IPS-18c (cell line): ENCODE measurements around the gene POGZ.
"Not testable (repeated sequence)": the region's sequence is repeated elsewhere in the genome, so short reads cannot be mapped to it uniquely, and the experiment has no call there.

ENCODE experiments used
- H3K4me3 ChIP-seq: 2 replicates; pipeline ENCODE4 v1.7.0; 2013; ENCODE audit warnings: low read depth, mild to moderate bottlenecking, low read length, moderate library complexity; ENCODE audit not compliant: insufficient read depth
- H3K9me3 ChIP-seq: one replicate; pipeline ENCODE4 v1.6.1; 2013; ENCODE audit warnings: mild to moderate bottlenecking, low read length, moderate library complexity; ENCODE audit not compliant: control insufficient read depth, insufficient read depth

Gene POGZ

DNA sequence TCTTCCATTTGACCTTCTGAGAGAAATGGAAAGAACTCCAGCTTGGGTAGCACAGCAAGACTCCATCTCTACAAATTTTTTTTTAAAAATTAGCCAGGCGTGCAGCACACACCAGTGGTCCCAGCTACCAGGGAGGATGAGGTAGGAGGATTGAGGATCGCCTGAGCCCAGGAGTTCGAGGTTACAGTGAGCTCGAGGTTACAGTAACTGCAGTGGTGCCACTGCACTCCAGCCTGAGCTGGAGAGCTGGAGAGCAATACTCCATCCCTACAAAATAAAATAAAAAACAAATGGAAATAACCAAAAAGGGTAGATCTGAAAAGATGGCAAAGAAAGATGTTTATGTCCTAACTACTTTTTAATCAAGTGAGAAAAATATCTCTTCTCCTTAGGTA lies 14.5 kb downstream of the POGZ start:
- Histone ChIP-seq H3K4me3 (no peak overlapping the region), H3K9me3 (no peaks in the 10 kb centered on the region)

DNA sequence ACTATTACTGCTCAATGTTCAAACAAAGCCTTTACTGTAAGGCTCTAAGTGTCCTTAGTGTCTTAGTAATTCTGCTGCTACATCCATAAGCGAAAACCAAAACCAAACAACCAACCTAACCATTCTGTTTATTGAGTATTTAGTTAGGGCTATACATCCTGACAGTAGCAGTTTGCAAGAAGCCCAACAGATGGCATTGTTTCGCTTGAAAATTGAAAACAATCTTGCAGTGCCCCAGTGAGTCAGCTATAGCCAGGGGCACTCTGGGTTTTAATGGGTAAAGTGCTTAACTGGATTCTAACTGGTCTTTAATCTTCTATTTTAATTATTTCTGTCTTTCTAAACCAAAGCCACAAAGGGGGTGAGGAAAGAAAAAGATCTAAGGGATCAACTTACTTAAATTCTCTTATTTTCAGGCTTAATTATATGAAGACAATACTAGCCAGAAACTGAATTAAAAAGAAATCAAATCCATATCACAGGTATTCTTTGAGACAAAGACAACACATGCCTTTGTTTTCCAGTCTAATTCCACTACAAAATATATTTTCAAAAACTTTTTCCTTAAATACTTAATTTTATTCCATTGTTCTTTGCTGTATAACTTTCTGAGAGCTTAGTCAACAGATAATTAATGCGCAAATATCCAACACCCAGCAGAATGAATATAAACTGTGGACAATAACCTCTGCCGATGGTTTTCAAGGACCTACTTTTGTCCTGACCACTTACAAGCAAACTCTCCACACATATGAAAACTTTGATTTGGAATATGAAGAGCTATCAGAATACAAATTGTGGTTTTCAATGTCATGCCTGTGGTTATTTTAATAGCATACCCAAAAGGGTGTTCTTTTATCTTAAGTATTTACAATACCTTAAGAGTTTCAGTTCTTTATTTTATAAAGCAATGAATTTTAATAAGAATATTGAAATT lies 15.2 kb downstream of the POGZ start:
- no peaks in the 10 kb centered on the region for H3K9me3 ChIP-seq
- H3K4me3 ChIP-seq, result no peak overlapping the region

DNA sequence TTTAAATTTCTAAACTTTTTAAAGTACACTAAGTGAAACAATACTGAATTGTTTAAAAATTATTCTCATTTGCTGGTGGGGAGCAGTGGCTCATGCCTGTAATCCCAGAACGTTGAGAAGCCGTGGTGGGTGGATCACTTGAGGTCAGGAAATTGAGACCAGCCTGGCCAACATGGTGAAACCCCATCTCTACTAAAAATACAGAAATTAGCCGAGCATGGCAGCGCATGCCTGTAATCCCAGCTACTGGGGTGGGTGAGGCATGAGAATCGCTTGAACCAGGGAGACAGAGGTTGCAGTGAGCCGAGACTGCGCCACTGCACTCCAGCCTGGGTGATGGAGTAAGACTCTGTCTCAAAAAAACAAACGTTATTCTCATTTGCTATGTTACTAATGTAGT lies 21.9 kb downstream of the POGZ start:
- H3K4me3 ChIP-seq, H3K9me3 ChIP-seq: not testable (repeated sequence)

DNA sequence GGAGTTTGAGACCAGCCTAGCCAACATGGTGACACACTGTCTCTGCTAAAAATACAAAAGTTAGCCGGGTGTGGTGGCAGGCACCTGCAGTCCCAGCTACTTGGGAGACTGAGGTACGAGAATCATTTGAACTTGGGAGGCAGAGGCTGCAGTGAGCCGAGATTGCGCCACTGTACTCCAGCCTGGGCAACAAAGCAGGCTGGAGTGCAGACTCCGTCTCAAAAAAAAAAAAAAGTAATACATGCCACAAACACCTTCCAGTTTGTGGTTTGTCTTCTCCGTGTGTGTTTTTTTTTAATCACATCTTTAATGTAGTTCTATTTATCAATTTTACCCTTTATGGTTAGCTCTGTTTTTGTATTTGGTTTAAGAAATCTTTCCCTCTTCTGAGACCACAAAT lies 22.3 kb downstream of the POGZ start:
- no peaks in the 10 kb centered on the region for H3K9me3 ChIP-seq
- no peak overlapping the region for H3K4me3 ChIP-seq

DNA sequence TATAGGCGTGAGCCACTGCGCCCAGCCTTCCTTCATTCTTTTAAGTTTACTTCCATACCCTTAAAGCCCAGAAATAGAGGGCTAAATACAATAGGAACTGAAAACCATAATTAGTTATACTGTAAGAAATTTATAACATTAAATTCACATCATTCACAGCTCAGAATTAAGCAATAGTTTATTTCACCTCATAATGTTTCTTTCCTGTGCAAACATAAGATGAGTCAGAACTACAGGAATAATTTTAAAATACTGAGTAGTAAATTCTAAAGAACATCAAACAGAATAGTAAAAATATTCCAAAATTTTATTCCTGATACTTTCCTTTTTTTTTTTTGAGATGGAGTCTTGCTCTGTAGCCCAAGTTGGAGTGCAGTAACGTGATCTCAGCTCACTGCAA lies 24.1 kb downstream of the POGZ start:
- Histone ChIP-seq H3K4me3 (no peak overlapping the region), H3K9me3 (no peaks in the 10 kb centered on the region)

DNA sequence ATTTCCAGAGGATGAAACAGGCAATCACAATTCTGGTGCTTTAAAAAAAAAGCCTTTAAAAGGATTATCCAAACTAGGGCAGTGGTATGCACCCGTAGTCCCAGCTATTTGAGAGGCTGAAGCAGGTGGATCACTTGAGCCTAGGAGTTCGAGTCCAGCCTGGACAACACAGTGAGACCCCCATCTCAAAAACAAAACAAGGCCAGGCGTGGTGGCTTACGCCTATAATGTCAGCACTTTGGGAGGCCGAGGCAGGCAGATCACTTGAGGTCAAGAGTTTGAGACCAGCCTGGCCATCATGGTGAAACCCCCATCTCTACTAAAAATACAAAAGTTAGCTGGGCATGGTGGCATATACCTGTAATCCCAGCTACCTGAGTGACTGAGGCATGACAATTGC lies 25.5 kb downstream of the POGZ start:
- H3K9me3 ChIP-seq, H3K4me3 ChIP-seq: not testable (repeated sequence)

DNA sequence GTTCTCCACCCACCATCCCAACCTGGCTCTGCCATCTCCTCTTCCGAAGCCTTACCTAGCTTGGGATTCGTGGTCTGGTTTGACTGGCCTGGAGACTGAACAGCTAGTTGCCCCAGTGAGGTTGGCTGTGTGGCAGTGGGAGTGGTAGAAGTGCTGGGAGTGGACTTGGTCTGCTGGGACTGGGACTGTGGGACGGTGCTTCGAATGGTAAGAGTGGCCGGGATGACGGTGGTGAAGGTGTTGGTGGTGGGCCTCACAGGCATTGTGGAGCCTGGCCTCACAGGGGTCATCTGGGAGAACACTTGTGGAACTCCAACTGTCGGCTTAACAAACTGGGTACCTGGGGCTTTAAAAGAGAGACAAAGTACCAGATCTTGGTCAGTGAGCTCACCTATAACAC lies 31.2 kb downstream of the POGZ start:
- Histone ChIP-seq H3K4me3 (no peak overlapping the region), H3K9me3 (no peaks in the 10 kb centered on the region)

DNA sequence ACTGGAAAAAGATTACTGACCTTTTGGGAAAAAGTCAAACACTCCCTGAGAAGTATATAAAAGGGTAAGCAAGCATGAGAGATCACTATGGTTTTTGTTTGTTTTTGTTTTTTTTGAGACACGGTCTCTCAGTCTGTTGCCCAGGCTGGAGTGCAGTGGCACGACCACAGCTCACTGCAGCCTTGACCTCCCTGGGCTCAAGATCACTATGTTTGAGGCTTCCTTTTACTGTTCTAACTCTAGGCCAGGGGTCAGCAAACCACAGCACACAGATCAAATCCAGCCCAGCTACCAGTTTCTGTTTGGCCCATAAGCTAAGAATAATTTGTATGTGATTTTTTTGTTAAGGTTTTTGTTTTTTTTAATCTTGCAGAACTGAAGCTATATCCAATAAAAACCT lies 34.2 kb downstream of the POGZ start:
- Histone ChIP-seq H3K4me3 (no peak overlapping the region), H3K9me3 (no peaks in the 10 kb centered on the region)

DNA sequence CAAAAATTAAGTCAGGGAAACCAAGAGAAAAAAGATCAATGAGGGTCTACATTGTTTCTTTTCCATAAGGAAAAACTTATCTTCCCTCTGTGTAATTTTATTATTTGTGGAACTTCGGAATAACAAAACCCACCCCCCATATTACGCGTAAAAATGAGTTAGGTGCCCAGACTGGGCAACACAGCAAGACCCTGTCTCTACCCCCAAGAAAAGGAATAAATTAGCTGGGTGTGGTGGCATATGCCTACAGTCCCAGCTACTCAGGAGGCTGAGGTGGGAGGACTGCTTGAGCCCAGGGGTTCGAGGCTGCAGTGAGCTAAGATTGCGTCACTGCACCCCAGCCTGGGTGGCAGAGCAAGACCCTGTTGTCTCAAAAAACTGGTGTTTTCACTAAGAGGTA lies 39.5 kb downstream of the POGZ start:
- Histone ChIP-seq H3K9me3 (no peaks in the 10 kb centered on the region), H3K4me3 (no peak overlapping the region)

DNA sequence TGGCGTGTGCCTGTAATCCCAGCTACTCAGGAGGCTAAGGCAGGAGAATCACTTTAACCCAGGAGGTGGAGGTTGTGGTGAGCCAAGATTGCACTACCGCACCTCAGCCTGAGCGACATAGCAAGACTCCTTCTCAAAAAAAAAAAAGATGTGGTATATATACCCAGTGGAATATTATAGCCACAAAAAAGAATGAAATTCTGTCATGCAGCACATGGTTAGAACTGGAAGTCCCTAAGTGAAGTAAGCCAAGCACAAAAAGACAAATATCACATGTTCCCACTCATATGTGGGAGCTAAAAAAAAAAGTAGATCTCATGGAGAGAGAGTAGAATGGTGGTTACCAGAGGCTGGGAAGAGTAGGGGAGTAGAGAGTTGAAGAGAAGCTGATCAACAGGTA lies 41.2 kb downstream of the POGZ start:
- no peak overlapping the region for H3K4me3 ChIP-seq

DNA sequence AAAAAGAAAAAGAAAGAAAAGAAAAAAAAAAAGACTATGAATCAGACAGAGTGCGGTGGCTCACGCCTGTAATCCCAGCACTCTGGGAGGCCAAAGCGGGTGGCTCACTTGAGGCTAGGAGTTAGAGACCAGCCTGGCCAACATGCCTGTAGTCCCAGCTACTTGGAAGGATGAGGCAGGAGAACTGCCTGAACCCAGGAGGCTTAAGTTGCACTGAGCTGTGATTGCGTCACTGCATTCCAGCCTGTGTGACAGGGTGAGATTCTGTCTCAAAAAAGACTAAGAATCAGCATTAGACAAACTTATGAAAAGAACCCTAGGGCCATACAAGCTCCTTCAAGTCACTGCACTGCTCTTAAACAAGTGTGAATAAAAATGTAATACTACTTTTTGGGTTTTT lies 43.1 kb downstream of the POGZ start:
- H3K9me3 ChIP-seq, result no peaks in the 10 kb centered on the region
- H3K4me3 ChIP-seq, result no peak overlapping the region

More for the DNA sequence above, 41.2 kb downstream of the POGZ start:
- H3K9me3 ChIP-seq, result no peaks in the 10 kb centered on the region

DNA sequence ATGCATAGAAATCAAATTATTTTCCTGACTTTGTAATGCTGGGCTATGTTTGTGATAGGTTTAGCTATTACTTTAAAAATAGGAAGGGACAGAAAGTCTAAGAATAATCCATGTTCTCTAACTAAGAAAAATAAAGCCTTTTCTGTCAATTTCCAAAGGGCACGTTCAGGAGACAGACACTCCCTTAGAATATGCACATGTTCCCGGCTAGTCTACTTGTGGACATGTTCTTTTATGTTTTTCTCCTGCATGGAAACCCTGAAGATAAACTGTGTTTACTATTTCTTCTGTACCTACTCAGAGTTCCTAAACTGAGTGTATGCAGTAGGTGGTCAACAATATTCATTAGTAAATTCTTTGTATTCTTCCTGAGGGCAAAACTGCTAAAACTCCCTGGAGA lies 47.4 kb downstream of the POGZ start:
- Histone ChIP-seq H3K9me3 (no peaks in the 10 kb centered on the region), H3K4me3 (no peak overlapping the region)

DNA sequence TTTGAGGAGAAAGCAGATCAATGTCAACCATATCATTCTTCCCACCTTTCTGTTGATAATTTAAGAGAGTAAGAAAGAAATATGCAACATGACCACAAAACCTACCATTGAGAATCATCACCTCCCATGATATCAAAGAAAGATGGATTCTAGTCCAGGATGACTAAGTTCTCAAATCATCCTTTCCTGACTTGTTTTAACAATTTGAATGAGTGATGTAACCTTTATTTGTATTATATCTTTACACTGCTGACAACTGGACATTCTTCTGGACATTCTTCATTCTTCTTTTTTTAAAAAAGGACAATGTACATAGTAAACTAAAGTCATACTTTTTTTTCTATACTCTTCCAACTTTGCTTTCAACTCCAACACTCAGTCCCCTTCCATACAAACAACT lies 50.4 kb downstream of the POGZ start:
- H3K4me3 ChIP-seq, result no peak overlapping the region
- no peaks in the 10 kb centered on the region for H3K9me3 ChIP-seq

DNA sequence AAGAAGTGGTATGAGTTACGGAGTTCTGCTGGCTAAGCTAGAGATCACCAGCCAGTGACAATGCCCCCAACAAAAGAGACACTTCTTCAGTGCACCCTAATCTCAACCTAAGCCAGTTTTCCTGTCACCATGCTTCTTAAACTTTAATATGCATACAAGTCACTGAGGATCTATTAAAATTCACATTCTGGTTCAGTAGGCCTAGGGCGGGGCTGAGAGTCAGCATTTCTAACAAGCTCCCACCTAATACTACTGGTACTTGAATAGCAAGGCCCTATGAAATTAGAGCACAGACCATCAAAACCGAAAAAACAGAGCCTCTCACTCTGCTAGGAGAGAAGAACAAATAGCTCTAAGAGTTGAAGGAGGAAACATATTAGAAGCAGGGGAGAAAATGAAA lies 52.0 kb downstream of the POGZ start:
- Histone ChIP-seq H3K9me3 (no peaks in the 10 kb centered on the region), H3K4me3 (no peak overlapping the region)

DNA sequence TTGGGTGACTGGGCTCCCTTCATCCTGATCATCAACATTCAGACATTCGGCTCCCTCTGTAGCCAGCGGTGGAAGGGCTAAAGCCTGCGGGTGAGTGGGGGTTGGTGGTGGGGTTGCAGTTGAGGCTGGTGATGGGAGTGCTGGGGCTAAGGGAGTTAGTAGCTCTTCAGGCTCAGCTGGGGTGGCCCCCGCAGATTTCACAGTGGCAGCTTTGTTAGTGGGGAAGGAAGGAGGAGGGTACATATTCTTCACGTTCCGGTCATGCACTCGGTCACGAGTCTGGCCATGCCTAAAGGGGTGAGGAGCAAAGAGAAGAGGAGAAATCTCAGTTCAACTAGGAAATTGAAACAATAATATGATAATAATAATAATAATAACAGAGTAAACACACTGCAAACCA lies 53.1 kb downstream of the POGZ start:
- Histone ChIP-seq H3K9me3 (no peaks in the 10 kb centered on the region), H3K4me3 (no peak overlapping the region)

DNA sequence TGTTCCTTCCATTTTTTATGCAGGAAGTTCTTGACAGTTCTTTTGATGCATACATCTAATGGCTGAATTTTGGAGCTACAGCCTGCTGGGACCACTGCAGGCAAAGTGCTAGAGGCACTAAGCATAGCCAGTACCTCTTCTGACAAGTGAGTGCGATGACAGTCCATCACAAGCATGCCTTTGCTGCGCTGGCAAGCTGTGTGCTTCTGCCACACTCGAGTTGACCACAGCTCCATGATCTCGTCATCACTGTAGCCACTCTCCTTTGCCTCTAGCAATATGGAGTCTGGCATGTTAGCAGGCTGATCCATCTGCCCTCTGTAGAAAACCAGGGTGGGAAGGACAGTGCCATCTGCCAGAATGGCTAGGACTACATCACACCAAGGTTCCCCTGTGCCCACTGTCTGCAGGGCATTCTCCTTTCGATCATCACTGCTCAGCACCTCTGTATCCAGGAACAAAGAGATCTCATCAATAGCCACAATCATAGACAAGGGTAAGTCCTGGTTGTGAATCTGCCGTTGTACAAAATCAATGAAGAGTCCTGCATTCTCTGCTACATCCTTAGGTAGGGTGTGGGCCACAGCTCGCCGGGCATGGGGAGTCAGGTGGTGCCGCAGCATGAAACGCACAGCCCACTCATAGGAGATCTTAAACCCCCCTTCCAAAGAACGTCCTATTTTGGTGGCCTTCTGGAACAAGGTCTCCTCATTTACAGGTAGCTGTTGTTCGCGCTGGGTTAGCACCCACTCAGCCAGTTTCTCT lies 53.9 kb downstream of the POGZ start:
- H3K9me3 ChIP-seq, result no peaks in the 10 kb centered on the region
- H3K4me3 ChIP-seq, result no peak overlapping the region

DNA sequence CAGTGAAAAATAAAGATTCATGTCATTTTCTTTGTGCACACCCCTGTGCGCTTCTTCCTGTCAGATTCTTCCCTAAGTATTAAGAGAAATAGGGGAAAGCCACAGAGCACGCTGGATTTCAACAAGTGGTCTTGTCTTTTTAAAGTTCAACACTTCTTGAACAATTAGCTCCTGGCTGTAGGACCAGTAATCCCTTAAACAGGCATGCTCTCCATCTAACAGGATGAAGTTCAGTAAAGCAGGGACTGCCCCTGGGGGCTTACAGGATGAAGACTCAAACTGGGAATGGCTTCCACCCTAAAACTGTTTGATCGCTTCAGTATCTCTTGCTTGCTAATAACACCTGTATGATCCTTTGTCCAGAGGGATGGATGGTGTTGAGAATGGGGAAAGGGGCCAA lies 55.7 kb downstream of the POGZ start:
- no peaks in the 10 kb centered on the region for H3K9me3 ChIP-seq
- H3K4me3 ChIP-seq, result no peak overlapping the region

DNA sequence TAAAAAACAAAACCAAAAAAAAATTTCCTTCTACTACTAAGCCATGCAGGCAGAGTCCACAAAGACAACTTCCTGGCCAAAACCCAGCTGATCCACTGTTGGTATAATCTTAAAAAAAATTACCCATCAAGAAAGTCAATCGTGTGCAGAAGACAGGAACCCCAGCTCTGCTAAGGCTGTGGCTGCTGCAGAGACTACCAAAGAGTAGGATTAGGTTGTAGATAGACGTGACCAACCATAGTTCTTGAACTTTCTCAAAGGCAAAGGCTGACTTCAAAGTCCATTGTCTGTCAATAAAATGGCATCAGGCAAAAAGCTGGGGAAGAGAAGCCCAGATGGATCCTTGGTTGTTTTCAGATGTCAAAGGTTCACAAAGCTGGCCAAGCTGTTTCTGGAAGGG lies 56.5 kb downstream of the POGZ start:
- H3K9me3 ChIP-seq, result no peaks in the 10 kb centered on the region

More for the DNA sequence above, 56.5 kb downstream of the POGZ start:
- no peak overlapping the region for H3K4me3 ChIP-seq
